ENCODE data around the gene XRCC5. TPM values are rescaled to one million over a fixed set of nuclear protein-coding genes. Genes with fewer than 3 reads are reported as not detected.
"Not testable (repeated sequence)": the region's sequence is repeated elsewhere in the genome, so short reads cannot be mapped to it uniquely, and the experiment has no call there.

XRCC5 gene
- polyA plus RNA-seq (2012; ENCODE audit: insufficient read depth, insufficient read length) = 340 TPM

- peak within 1 kb of the TSS; percentile 83 for H3K4me3 ChIP-seq (ENCODE audit: low read length)
- DNase-seq (ENCODE audit: low read depth, low spot score) = peak; percentile 96
Measured at GRCh38 chr2:216108967-216109921, at the start of gene XRCC5. TSS of gene XRCC5 (plus strand) at chr2:216109348. CDS start at chr2:216109437, 89 bp downstream.

GRCh38 chr2:216064014-216064630 is 45.0 kb upstream of the XRCC5 start:
- DNase-seq (ENCODE audit: low read depth, low spot score) = no peak
- no peak overlapping the region for H3K4me3 ChIP-seq (ENCODE audit: low read length)

- DNase-seq (ENCODE audit: low read depth, low spot score) = no peak
Measured at GRCh38 chr2:216064665-216065064, 44.5 kb upstream of the XRCC5 start.

GRCh38 chr2:216066230-216066629 is 42.9 kb upstream of the XRCC5 start:
- no peak for DNase-seq (ENCODE audit: low read depth, low spot score)
- no peak overlapping the region for H3K4me3 ChIP-seq (ENCODE audit: low read length)

More at GRCh38 chr2:216064665-216065064, 44.5 kb upstream of the XRCC5 start:
- H3K4me3 ChIP-seq (ENCODE audit: low read length) = no peak overlapping the region

GRCh38 chr2:216069028-216069427 is 40.1 kb upstream of the XRCC5 start:
- no peak for DNase-seq (ENCODE audit: low read depth, low spot score)
- H3K4me3 ChIP-seq (ENCODE audit: low read length) = no peak overlapping the region

- DNase-seq (ENCODE audit: low read depth, low spot score) = no peak
- no peak overlapping the region for H3K4me3 ChIP-seq (ENCODE audit: low read length)
Measured at GRCh38 chr2:216070195-216070594, 39.0 kb upstream of the XRCC5 start.

DNA sequence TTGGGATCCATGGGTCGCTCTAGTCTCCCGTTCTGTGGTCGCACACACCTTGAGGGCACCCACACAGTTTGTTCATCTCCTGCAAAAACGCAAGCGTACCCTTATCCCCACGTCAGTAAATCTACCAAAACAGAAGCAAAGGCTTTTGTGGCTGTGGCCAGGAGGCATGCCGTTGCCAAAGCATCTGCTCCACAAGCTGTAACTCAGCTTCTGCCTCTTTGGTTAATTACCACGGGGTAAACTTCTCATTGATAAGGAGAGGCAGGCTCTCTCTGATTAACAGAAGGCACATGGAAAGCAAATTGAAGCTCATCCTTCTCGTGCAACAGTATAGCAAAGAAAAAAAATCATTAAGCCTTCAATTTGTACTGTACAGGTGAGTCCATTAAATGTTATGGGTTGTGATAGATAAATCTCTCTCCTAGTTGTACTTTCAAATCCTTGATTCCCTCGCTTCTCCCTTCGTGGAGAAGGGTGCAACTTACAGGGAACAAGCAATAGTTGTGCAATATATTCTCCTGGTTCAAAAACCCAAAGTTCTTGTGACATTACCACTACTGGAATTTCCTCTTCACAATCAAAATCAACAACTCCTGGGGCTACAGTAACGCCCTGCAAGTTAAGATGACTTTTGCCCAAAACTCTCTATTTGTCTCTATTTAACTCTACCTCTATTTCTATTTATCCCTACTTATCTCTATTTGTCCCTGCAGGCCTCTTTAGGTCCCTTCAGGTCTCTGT is 37.9 kb upstream of the XRCC5 start:
- H3K4me3 ChIP-seq (ENCODE audit: low read length) = no peak overlapping the region

GRCh38 chr2:216072473-216072872 is 36.7 kb upstream of the XRCC5 start:
- no peak for DNase-seq (ENCODE audit: low read depth, low spot score)
- H3K4me3 ChIP-seq (ENCODE audit: low read length) = no peak overlapping the region

More for the DNA sequence above, 37.9 kb upstream of the XRCC5 start:
- DNase-seq (ENCODE audit: low read depth, low spot score) = no peak

DNA sequence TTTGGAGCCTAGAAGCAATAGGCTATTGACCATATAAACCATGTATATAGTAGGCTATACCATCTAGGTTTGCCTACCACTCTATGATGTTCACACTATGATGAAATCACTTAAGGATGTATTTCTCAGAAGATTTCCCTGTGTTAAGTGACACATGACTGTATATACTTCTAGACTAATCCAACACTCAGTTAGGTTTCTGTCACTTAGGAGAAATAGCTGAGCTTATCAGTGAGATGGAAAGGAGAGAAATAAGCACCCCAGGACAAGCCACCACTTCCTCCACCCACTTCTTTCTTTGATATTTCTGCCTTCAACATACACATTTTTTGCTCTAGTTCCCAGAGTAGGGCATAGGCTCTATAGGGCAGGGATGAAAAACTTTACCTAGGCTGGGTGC is 35.4 kb upstream of the XRCC5 start:
- no peak overlapping the region for H3K4me3 ChIP-seq (ENCODE audit: low read length)
- no peak for DNase-seq (ENCODE audit: low read depth, low spot score)

DNA sequence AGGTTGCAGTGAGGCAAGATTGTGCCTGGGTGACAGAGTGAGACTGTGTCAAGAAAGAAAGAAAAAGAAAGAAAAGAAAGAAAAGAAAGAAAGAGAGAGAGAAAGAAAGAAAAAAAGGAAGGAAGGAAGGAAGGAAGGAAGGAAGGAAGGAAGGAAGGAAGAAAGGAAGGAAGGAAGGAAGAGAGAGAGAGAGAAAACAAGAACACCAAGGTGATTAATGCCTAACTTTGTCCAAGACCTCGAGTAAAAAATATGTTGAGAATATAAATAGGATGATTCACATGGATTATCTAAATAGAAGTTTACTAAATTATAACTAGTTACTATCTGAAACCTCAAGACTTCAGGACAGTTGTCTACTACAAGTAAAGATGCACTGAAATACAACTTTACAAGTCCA is 34.8 kb upstream of the XRCC5 start:
- DNase-seq (ENCODE audit: low read depth, low spot score) = no peak
- no peak overlapping the region for H3K4me3 ChIP-seq (ENCODE audit: low read length)

DNA sequence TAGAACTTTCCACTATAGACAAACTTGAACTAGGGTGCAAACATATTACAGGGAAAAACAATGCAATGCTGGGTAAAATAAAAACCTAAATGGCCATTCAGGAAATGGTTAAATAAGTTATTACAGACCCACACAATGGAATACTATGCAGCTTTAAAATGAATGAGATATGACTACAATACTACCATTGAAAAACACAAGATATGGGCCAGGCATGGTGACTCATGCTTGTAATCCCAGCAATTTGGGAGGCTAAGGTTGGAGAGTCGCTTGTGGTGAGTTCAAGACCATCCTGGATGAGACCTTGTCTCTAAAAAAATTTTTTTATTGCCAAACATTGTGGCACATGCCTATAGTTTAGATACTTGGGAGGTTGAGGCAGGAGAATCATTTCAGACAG is 34.4 kb upstream of the XRCC5 start:
- H3K4me3 ChIP-seq (ENCODE audit: low read length) = no peak overlapping the region
- DNase-seq (ENCODE audit: low read depth, low spot score) = no peak

GRCh38 chr2:216075510-216076485 is 33.4 kb upstream of the XRCC5 start:
- no peak overlapping the region for H3K4me3 ChIP-seq (ENCODE audit: low read length)
- DNase-seq (ENCODE audit: low read depth, low spot score) = no peak

DNA sequence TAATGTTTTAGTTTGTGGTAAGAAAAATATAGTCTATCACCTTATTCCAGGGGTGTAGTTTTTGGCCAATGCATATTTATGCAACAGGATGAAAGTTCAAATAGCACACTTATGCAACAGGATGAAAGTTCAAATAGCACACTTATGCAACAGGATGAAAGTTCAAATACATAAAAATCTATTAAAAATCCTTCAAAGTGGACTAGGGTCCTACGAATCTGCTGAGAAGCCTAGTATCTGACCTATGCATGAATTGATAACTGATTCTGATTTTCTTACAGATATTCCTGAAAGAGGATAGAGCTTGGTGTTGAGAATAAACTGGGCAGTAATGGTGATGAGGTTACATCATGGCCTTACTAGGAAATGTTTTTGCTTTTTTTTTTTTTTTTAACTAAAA is 30.4 kb upstream of the XRCC5 start:
- H3K4me3 ChIP-seq (ENCODE audit: low read length) = no peak overlapping the region
- no peak for DNase-seq (ENCODE audit: low read depth, low spot score)

- H3K4me3 ChIP-seq (ENCODE audit: low read length); DNase-seq (ENCODE audit: low read depth, low spot score): not testable (repeated sequence)
Measured at GRCh38 chr2:216080048-216080447, 29.1 kb upstream of the XRCC5 start.

GRCh38 chr2:216081012-216081411 is 28.1 kb upstream of the XRCC5 start:
- peak overlapping the region; percentile 63 for H3K4me3 ChIP-seq (ENCODE audit: low read length)
- no peak for DNase-seq (ENCODE audit: low read depth, low spot score)

DNA sequence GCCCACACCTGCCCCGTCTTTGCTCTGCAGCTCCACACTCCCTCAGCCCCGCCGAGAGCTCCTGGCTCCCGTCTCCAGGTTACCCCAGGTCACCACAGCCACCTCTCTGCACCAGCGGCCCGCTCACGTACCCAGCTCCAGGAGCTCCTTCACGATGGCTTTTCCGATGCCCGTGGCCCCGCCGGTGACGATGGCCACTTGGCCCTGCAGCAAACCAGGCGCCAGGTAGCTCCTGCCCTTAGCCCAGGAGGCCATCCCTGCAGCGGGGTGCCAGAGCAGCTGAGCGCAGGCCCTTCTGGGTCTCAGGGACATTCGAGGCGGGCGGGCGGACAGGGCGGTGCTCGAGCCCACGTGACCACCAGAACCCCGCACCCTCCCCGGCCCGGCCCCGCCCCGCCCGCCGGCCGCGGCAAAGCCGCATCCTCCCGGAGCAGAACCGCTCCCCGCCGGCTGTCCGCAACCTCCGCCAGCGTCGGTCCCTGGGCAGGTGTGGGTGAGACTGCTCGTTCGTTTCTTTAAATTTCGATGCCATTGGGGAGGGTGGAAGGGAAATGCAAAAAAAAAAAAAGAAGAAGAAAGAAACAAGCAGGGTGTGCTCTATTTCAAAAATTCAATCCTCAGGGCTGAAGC is 27.5 kb upstream of the XRCC5 start, which contains the start of the genes PECR and TMEM169:
PECR (minus strand) TSS at position 323 of the 630 bp plus-strand sequence; CDS start at position 255, 68 bp downstream.
TMEM169 (plus strand) TSS at position 433 of the 630 bp plus-strand sequence. CDS start 14,045 bp downstream, outside the sequence.
- H3K4me3 ChIP-seq (ENCODE audit: low read length) = peak within 1 kb of the TSS; percentile 63
- peak; percentile 26 for DNase-seq (ENCODE audit: low read depth, low spot score)

DNA sequence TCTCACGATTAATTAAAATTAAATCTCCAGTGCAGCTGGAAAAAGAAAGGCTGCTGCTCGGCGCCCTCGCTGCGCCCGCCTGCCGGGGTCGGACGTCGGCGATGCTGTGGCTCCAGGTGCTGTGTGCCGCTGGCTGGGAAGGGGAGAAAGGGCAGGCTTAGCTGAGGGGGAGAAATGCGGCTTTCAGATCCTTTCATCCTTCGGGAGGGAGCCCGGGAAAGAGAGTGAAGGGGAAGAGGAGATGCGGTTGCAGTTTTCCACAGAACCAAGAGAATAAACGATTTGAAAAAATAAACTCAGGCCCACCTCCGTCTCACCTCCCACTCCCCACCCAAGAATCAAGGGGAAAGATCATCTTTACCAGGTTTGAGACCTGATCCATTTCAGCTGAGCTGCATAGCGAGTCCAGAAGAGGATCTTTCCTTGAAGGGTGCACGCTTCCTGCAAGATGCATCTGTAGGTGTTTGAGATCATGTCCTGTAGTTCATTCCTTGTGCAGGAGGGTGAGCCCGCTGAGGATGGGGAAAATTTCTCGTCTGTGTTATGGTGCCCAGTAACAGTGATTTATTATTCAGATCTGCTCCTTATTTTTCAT is 26.9 kb upstream of the XRCC5 start:
- H3K4me3 ChIP-seq (ENCODE audit: low read length) = peak overlapping the region; percentile 63
- no peak for DNase-seq (ENCODE audit: low read depth, low spot score)
